Activated T-helper 2 cell treated with anti-CD3 and anti-CD28 coated beads, Interferon-gamma antibody, Interleukin-2, Interleukin-4, amounts not matched to agents 10 μg/mL and 5 μg/mL and 100 μg/mL, durations not matched to agents 14 hours and 24 hours and 36 hours (primary cell): ENCODE measurements around the gene WNT9A. TPM values are rescaled to one million over a fixed set of nuclear protein-coding genes. Genes with fewer than 3 reads are reported as not detected.
A peak's percentile ranks its signal among the peaks of the same experiment; 100 is the strongest.
"Not testable (repeated sequence)": the region's sequence is repeated elsewhere in the genome, so short reads cannot be mapped to it uniquely, and the experiment has no call there.

Source experiments
- DNase-seq: peaks from one replicate; pipeline ENCODE4 v3.0.0; 2021; ENCODE audit warnings: low spot score
- H3K27ac Mint-ChIP-seq: one replicate; pipeline ENCODE4 v1.8.0; 2021; ENCODE audit warnings: mixed read lengths
- H3K27me3 Mint-ChIP-seq: one replicate; pipeline ENCODE4 v1.8.0; 2021; ENCODE audit warnings: low read depth, mixed read lengths
- H3K36me3 Mint-ChIP-seq: one replicate; pipeline ENCODE4 v1.8.0; 2021; ENCODE audit warnings: low read depth, mixed read lengths
- H3K4me1 Mint-ChIP-seq: one replicate; pipeline ENCODE4 v1.8.0; 2021; ENCODE audit warnings: low read depth, mixed read lengths
- H3K4me3 Mint-ChIP-seq: one replicate; pipeline ENCODE4 v1.8.0; 2021; ENCODE audit warnings: low read depth, mild to moderate bottlenecking, moderate library complexity, mixed read lengths
- H3K9me3 Mint-ChIP-seq: one replicate; pipeline ENCODE4 v1.8.0; 2021; ENCODE audit warnings: mixed read lengths
- intact Hi-C: fragments of 100-400 bp; cut with micrococcal nuclease; formaldehyde crosslinking; loops from one replicate; pipeline ENCODE4 v1.15.1; 2023
- total RNA-seq: library from RNA; stranded (reverse); gene quantifications from 2 replicates; pipeline ENCODE4 v1.2.3, GENCODE V29; 2022

Gene WNT9A
- total RNA-seq, 1 donor from 2014 or later = 0.05 TPM

DNA sequence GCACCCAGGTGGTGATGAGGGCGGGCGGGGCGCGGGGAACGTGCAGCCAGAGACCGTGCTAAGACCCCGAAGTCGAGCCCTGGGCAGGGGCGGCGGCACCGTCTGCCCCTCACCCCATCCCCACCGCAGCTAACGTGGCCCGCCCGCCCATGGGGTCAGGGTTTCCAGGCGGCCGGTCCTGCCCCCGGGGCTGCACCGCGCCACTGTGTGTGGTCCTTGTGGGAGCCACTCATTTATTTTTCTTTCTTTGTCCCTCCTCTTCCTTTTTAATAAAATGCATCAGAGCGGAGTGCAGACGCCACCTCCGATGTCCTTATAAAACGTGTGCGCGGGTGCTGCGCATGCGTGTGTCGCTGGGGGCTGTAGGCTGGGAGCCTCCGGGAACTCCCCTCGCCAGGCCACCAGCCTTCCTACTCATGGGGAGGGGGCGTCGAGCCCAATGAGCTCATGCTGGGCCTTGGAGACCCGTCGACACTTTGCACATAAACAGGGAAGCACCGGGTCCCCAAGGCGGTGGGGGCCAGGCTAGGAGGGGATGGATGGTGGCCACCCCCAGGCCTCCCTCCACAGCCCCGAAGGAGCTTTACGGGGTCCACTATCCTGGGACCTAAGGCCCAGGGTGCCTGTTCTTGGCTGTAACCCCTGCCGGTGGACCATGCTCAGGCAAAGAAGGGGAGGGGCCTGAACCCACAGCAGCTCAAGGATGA lies 59.9 kb downstream of the WNT9A start:
- no peaks in the 10 kb centered on the region for H3K9me3 Mint-ChIP-seq
- no peak for DNase-seq
- H3K27ac Mint-ChIP-seq = no peak overlapping the region
- intact Hi-C loops = no loop called here
- no peaks in the 10 kb centered on the region for H3K36me3 Mint-ChIP-seq
- H3K4me1 Mint-ChIP-seq = peaks cover 5% of the 10 kb centered on the region
- peak overlapping the region; percentile 26 for H3K4me3 Mint-ChIP-seq
- no peaks in the 10 kb centered on the region for H3K27me3 Mint-ChIP-seq

- intact Hi-C loops = no loop called here
- no peaks in the 10 kb centered on the region for H3K9me3 Mint-ChIP-seq
- no peak overlapping the region for H3K27ac Mint-ChIP-seq
- peak; percentile 8 for DNase-seq
- H3K36me3 Mint-ChIP-seq = no peaks in the 10 kb centered on the region
- no peaks in the 10 kb centered on the region for H3K27me3 Mint-ChIP-seq
- H3K4me1 Mint-ChIP-seq = peaks cover 5% of the 10 kb centered on the region
- H3K4me3 Mint-ChIP-seq = no peak overlapping the region
These were observed 60.6 kb downstream of the WNT9A start for GRCh38 chr1:227886993-227887696.

DNA sequence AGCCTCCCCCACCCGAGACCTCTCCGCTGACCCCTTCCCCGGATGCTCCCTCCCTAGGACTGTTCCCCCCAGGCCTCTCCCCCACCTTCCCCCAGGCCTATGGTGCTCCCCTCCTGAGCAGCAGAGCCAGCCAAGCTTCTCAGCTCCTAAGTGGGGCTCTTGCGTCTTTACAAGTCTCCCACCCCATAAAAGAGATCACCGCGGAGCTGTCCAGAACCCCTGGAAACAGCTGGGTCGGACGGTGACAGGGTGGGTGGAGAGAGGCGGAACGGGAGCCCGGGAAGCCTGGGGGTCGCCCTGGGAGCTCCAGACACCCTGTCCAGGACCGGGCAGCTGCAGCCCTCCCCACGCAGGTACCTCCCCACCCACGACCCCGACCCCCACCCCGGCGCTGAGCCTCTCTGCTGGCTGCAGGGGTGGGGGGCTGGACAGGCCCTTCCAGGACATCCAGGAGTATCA lies 61.2 kb downstream of the WNT9A start:
- intact Hi-C loops = no loop called here
- Mint-ChIP-seq H3K4me3 (no peak overlapping the region), H3K27ac (no peak overlapping the region), H3K9me3 (no peaks in the 10 kb centered on the region), H3K4me1 (peaks cover 5% of the 10 kb centered on the region), H3K36me3 (no peaks in the 10 kb centered on the region), H3K27me3 (peaks cover 1% of the 10 kb centered on the region)
- no peak for DNase-seq

DNA sequence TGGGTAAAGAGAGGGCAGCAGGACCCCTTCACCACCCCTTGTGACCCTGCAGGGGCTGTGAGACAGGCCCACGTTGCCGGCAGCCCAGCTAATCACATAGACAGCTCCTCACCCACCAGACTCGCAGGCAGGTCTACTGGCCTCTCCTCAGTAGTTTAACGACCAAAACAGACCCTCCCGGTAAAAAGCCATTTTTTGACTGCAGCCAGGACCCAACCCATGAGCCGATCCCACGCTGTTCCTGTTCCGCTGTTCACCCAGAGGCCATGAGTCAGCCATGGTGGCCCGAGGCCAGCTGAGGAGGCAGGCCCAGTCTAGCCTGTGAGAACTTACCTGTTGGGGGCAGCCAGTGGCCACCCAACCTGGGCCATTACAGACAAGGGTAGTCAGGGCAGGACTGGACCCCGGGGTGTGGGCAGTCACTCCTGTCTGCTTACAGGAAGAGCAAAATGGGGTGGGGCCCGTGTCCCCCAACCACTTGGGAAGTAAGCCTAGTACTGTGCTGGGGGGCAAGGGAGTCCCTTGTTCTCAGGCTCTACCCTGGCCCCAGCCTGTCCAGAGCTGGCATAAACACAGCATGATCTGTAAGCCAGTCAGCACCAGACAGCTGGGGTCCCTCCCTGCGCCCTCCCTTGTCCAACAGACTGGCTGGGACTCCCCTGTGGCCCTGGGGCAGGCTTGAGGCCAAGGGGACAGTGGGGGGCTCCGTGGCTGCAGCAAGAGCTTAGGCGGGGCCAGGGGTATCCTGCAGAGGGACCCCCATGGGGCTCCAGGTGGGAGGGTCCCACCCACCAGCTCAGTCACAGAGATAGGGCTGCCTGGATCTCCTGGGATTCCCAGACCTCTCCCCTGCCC lies 61.9 kb downstream of the WNT9A start:
- Mint-ChIP-seq H3K4me3 (no peak overlapping the region), H3K27me3 (peaks cover 3% of the 10 kb centered on the region), H3K4me1 (peaks cover 5% of the 10 kb centered on the region), H3K9me3 (no peaks in the 10 kb centered on the region), H3K36me3 (no peaks in the 10 kb centered on the region), H3K27ac (no peak overlapping the region)
- DNase-seq = no peak
- intact Hi-C loops = no loop called here

DNA sequence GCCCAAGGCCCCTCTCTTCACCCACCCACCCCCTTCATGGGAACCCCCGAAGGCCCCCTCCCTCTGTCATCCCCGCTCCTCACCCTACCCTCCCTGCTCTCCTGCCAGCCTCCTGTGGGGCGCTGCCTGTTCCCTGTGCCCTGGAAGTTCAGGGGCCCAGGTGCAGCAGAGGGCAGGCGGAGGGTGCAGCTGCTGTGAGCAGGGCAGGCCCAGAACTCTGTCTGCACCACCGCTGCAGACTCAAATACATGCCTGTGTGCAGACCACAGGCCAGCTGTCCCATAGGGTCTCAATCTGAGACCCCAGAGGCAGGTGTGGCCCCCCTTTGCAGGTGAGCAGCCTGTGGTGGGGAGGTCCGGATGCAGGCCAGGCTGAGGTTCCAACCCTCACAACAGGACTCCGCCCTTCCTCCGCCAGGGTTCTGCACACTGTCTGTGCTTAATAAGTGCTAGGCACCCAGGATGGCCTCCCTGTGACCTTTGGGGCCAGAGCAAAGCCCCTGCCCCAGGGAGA lies 62.5 kb downstream of the WNT9A start:
- H3K27me3 Mint-ChIP-seq = peaks cover 6% of the 10 kb centered on the region
- H3K9me3 Mint-ChIP-seq = no peaks in the 10 kb centered on the region
- no peaks in the 10 kb centered on the region for H3K36me3 Mint-ChIP-seq
- no peak overlapping the region for H3K4me3 Mint-ChIP-seq
- peaks cover 5% of the 10 kb centered on the region for H3K4me1 Mint-ChIP-seq
- DNase-seq = peak; percentile 9
- no peak overlapping the region for H3K27ac Mint-ChIP-seq
- intact Hi-C loops = no loop called here

DNA sequence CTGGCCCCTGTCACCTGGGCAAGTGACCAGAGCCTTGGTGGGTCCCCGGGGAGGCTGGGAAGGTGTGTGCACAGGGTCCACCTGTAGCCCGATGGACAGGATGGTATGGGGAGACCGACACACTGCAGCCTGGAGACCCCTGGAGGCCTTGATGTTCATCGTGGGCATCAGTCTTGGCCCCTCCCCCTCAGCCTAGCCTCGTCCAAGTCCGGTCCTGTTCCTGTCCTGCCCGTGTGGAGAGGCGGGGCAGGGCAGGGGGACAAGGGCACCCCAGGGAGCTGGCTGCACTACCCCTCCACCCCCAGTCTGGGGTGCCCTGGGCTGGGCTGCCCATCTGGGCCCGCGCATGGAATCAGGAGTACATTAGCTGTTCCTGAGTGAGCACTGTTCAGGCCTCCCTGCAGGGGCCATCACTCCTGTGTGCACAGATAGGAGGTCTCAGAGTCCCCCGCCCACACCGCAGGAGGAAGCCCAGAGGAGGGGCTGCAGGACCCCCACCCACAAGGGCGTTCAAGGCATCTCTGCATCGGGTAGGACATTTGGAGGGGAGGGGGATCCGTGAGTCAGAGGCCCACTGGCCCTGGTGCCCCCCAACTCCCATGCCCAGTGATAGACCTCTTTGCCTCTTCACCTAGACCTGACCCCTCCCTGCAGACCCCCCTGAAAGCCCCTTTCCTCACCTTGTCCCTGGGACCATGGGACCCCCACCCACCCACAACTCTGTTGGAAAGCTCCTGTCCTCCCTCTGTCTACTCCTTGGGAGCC lies 63.2 kb downstream of the WNT9A start:
- Mint-ChIP-seq H3K9me3 (no peaks in the 10 kb centered on the region), H3K4me1 (peaks cover 5% of the 10 kb centered on the region), H3K4me3 (no peak overlapping the region), H3K36me3 (no peaks in the 10 kb centered on the region), H3K27ac (no peak overlapping the region), H3K27me3 (peaks cover 8% of the 10 kb centered on the region)
- DNase-seq = no peak
- intact Hi-C loops = no loop called here

DNA sequence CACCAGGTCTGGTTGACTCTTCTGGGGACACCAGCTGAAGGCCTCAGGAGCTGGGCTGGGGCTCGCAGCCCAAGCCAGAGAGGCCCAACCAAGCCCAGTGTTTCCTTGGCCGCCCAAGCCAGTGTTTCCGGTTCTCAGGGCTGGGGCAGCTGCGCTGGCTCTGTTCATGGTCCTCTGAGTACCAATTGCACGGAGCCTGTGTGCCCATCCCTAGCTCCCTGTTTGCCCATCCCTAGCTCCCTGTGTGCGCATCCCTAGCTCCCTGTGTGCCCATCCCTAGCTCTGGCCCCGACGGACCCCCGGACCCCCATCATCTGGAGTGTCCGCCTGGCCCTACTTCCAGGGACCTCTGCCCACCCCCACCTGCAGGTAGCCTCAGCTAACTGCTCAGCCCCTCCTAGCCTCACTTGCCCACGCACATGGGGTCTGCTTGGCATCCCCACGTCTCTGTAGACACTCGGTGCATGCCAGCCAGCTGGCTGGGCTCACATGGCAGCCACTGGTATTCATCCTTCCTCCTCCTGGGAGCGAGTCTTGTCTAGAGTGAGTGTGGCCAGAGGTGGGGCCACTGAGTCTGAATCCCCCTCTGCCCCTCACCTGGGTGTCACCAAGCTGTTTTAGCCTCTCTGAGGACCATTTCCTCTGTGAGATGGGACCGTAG lies 64.0 kb downstream of the WNT9A start:
- peaks cover 5% of the 10 kb centered on the region for H3K4me1 Mint-ChIP-seq
- no peaks in the 10 kb centered on the region for H3K9me3 Mint-ChIP-seq
- H3K36me3 Mint-ChIP-seq = no peaks in the 10 kb centered on the region
- intact Hi-C loops = no loop called here
- no peak overlapping the region for H3K4me3 Mint-ChIP-seq
- H3K27me3 Mint-ChIP-seq = peaks cover 8% of the 10 kb centered on the region
- DNase-seq = peak; percentile 7
- no peak overlapping the region for H3K27ac Mint-ChIP-seq

GRCh38 chr1:227883073-227883520 lies 64.6 kb downstream of the WNT9A start:
- no peak overlapping the region for H3K4me3 Mint-ChIP-seq
- DNase-seq = no peak
- H3K27ac Mint-ChIP-seq = no peak overlapping the region
- H3K36me3 Mint-ChIP-seq = no peaks in the 10 kb centered on the region
- no peaks in the 10 kb centered on the region for H3K9me3 Mint-ChIP-seq
- intact Hi-C loops = no loop called here
- peaks cover 8% of the 10 kb centered on the region for H3K27me3 Mint-ChIP-seq
- peaks cover 5% of the 10 kb centered on the region for H3K4me1 Mint-ChIP-seq

- H3K9me3 Mint-ChIP-seq = no peaks in the 10 kb centered on the region
- H3K27me3 Mint-ChIP-seq = peaks cover 10% of the 10 kb centered on the region
- H3K36me3 Mint-ChIP-seq = no peaks in the 10 kb centered on the region
- H3K27ac Mint-ChIP-seq = no peak overlapping the region
- peaks cover under 1% of the 10 kb centered on the region for H3K4me1 Mint-ChIP-seq
- DNase-seq = no peak
- H3K4me3 Mint-ChIP-seq = no peak overlapping the region
- intact Hi-C loops = no loop called here
These were observed 67.3 kb downstream of the WNT9A start for GRCh38 chr1:227880342-227880924.

GRCh38 chr1:227877810-227878209 lies 69.9 kb downstream of the WNT9A start:
- H3K9me3 Mint-ChIP-seq, intact Hi-C loops: not testable (repeated sequence)

GRCh38 chr1:227871892-227872291 lies 75.8 kb downstream of the WNT9A start:
- peaks cover 19% of the 10 kb centered on the region for H3K27me3 Mint-ChIP-seq
- H3K36me3 Mint-ChIP-seq, H3K4me3 Mint-ChIP-seq, DNase-seq, H3K27ac Mint-ChIP-seq, intact Hi-C loops, H3K9me3 Mint-ChIP-seq: not testable (repeated sequence)
- peaks cover 11% of the 10 kb centered on the region for H3K4me1 Mint-ChIP-seq

More at GRCh38 chr1:227877810-227878209, 69.9 kb downstream of the WNT9A start:
- not testable (repeated sequence) for H3K36me3 Mint-ChIP-seq, H3K27ac Mint-ChIP-seq, DNase-seq, H3K4me1 Mint-ChIP-seq, H3K4me3 Mint-ChIP-seq
- peaks cover 26% of the 10 kb centered on the region for H3K27me3 Mint-ChIP-seq
